Lung (tissue), 12 donors: ENCODE data around the gene NAXD. TPM values are rescaled to one million over a fixed set of nuclear protein-coding genes. Genes with fewer than 3 reads are reported as not detected.

Experiments used
- ATAC-seq: fragments of 200-7000 bp; cut with Tn5 transposase; one replicate; pipeline ENCODE4 v1.9.1; 2020; ENCODE audit warnings: moderate number of reproducible peaks; ENCODE audit not compliant: insufficient read depth, low FRiP score
- DNase-seq, 3 donors: peaks; one replicate each; pipeline ENCODE4 v3.0.0-alpha.2; 2013 to 2017
- H3K27ac ChIP-seq, 2 donors: one replicate each; pipeline ENCODE4 v1.5.1; 2013; ENCODE audit warnings: mild to moderate bottlenecking in 2 of 2, moderate library complexity in 2 of 2, control low read depth in 1 of 2, inconsistent platforms in 1 of 2, low read depth in 1 of 2, low read length in 1 of 2
- H3K27me3 ChIP-seq, 3 donors: one replicate each; pipeline ENCODE4 v1.5.1; 2013; ENCODE audit warnings: low read length in 2 of 3; ENCODE audit not compliant: control insufficient read depth in 3 of 3, insufficient read depth in 3 of 3
- H3K36me3 ChIP-seq, 4 donors: one replicate each; pipeline ENCODE4 v1.5.1; 2013; ENCODE audit warnings: low read length in 4 of 4, mild to moderate bottlenecking in 1 of 4, moderate library complexity in 1 of 4; ENCODE audit not compliant: control insufficient read depth in 4 of 4, insufficient read depth in 4 of 4
- H3K4me1 ChIP-seq, 5 donors: one replicate each; pipeline ENCODE4 v1.5.1; 2013; ENCODE audit warnings: low read length in 5 of 5, mild to moderate bottlenecking in 2 of 5, moderate library complexity in 1 of 5; ENCODE audit not compliant: control insufficient read depth in 5 of 5, insufficient read depth in 5 of 5
- H3K4me3 ChIP-seq: one replicate; pipeline ENCODE4 v1.5.1; 2013; ENCODE audit warnings: mild to moderate bottlenecking, control low read depth, moderate library complexity
- H3K9ac ChIP-seq, 2 donors: one replicate each; pipeline ENCODE4 v1.5.1; 2013; ENCODE audit warnings: low read length in 2 of 2, control low read depth in 1 of 2; ENCODE audit not compliant: insufficient read depth in 1 of 2
- H3K9me3 ChIP-seq, 4 donors: one replicate each; pipeline ENCODE4 v1.5.1; 2013; ENCODE audit warnings: low read length in 3 of 4, mild to moderate bottlenecking in 1 of 4, moderate library complexity in 1 of 4; ENCODE audit not compliant: control insufficient read depth in 4 of 4, insufficient read depth in 3 of 4
- WGBS, 2 donors: extraction: QIAGEN DNeasy Blood & Tissue Kit; methylation state at CpG; one replicate each; pipeline ENCODE4 v1.1.7; 2013; 5-methylcytosine and 5-hydroxymethylcytosine counted together
- polyA plus RNA-seq, 2 donors: library from polyadenylated mRNA; stranded (reverse); fragments of 200-250 nt; gene quantifications; one replicate each; pipeline ENCODE4 v1.2.1, GENCODE V29; 2013
- total RNA-seq, 2 donors: library from RNA; depleted of rRNA in 1 of 2; stranded (reverse); fragments of >200 nt in 1 of 2; gene quantifications; one replicate each; pipeline ENCODE4 v1.2.1, GENCODE V29; 2014 to 2021
- TF ChIP-seq, protein P1 (sequence below): IDR thresholded peaks from 2 replicates; pipeline ENCODE4 v1.5.1; 2012; ENCODE audit warnings: mild to moderate bottlenecking; ENCODE audit errors: control extremely low read depth, extremely low read depth
- donor health status: control.
- donor health status: control.
- donor health status: Bipolar disorder and iron deficiency.
- donor health status: healthy.
- donor health status: DM: yes; HTN: yes; CAD: no.

Gene NAXD
- total and polyA plus RNA-seq, 4 donors, result 24.1 to 28.9 (median 28.6) TPM

DNA sequence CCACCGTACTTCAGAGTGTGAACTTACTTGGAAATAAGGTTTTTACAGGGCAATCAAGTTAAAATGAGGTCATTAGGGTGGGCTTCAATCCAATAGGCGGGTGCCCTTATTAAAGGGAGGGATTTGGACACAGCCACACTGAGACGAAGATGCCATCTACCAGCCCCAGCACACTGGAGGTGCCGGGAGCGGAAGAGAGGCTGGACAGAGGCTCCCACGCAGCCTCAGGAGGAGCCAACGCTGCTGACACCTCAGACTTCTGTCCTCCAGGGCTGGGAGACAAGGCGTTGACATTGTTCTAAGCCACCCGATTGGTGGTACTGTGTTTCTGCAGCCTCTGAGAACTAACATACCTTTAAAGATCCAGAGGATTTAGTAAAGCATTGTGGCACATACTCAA is 41.2 kb upstream of the NAXD start:
- 64 to 79% methylated on average over 9 of the region's 9 CpGs for WGBS, 2 donors
- Histone ChIP-seq H3K4me3 (no peak overlapping the region), H3K4me1 (no peaks in the 10 kb centered on the region), H3K27me3 (peaks cover 0 to 2% (median 0%) of the 10 kb centered on the region in 3 donors), H3K9ac (no peak overlapping the region), H3K27ac (no peak overlapping the region), H3K36me3 (no peaks in the 10 kb centered on the region), H3K9me3 (no peaks in the 10 kb centered on the region)
- DNase-seq (no peak), ATAC-seq (no peak)
- TF ChIP-seq, protein P1, sequence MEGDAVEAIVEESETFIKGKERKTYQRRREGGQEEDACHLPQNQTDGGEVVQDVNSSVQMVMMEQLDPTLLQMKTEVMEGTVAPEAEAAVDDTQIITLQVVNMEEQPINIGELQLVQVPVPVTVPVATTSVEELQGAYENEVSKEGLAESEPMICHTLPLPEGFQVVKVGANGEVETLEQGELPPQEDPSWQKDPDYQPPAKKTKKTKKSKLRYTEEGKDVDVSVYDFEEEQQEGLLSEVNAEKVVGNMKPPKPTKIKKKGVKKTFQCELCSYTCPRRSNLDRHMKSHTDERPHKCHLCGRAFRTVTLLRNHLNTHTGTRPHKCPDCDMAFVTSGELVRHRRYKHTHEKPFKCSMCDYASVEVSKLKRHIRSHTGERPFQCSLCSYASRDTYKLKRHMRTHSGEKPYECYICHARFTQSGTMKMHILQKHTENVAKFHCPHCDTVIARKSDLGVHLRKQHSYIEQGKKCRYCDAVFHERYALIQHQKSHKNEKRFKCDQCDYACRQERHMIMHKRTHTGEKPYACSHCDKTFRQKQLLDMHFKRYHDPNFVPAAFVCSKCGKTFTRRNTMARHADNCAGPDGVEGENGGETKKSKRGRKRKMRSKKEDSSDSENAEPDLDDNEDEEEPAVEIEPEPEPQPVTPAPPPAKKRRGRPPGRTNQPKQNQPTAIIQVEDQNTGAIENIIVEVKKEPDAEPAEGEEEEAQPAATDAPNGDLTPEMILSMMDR, result no peak

DNA sequence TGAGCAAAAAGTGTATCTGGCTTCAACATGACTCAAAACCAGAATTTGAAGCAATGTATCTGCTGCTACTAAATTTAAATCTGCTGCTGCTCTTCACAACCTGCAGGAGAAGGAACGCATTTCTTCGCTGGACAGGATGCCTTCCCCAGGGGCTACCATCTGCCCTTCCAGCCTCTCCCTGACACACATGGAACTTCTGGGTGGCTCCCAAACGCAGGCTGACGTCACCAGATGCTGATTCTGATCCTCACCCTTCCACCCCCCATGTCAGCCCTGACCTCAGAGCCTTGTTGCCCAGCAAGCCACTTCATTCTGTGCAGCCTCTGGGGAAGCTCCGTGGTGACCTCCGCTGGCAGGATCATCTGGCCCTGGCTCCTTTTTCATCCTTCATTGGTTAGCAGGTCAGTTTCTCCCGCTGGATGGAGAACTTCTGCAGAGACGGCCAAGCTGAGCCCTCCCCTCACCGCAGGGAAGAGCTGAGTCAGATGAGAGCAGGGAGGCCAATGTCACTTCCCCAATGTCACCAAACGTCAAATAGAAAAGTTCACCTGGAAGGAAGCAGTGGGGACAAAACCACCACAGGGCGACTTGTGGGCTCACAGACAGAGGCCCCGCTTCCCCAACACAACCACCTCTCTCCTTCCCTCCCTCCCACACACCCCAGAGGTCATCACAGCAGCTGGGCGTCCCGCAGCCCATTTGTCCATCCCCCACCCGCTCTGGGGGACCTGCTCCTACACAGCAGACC is 39.8 kb upstream of the NAXD start:
- H3K4me3 ChIP-seq, result no peak overlapping the region
- no peak overlapping the region for H3K27ac ChIP-seq
- H3K9me3 ChIP-seq, result no peaks in the 10 kb centered on the region
- DNase-seq, result peak in 1 of 3 donors; percentile 6
- H3K9ac ChIP-seq, result no peak overlapping the region
- H3K27me3 ChIP-seq, result peaks cover 0 to 2% (median 0%) of the 10 kb centered on the region in 3 donors
- no peaks in the 10 kb centered on the region for H3K36me3 ChIP-seq
- WGBS, 2 donors, result 24 to 40% methylated on average over 15 of the region's 15 CpGs
- TF ChIP-seq, protein P1, result no peak
- ATAC-seq, result no peak
- no peaks in the 10 kb centered on the region for H3K4me1 ChIP-seq

DNA sequence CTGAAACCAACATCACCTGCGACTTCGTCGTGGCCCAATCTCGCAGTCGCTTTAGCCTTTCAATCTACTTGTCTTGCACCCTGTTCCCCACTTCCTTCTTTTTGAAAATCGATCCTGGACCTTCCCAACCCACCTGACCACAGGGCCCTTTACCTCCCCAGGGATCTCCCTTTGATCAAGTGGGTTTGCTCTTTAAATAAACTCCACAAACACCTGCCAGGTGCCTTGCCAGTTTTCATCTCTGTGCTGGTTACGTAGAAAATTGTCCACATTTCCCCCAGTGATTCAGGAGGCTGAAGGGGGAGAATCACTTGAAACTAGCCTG is 39.3 kb upstream of the NAXD start:
- H3K4me1 ChIP-seq, result no peaks in the 10 kb centered on the region
- no peaks in the 10 kb centered on the region for H3K9me3 ChIP-seq
- peaks cover 0 to 2% (median 0%) of the 10 kb centered on the region in 3 donors for H3K27me3 ChIP-seq
- DNase-seq (no peak), ATAC-seq (no peak)
- WGBS, 2 donors, result 50 to 62% methylated on average over 7 of the region's 7 CpGs
- H3K9ac ChIP-seq, result no peak overlapping the region
- TF ChIP-seq, protein P1, result no peak
- H3K4me3 ChIP-seq, result no peak overlapping the region
- H3K27ac ChIP-seq, result no peak overlapping the region
- H3K36me3 ChIP-seq, result no peaks in the 10 kb centered on the region
